HepG2 (cell line): ENCODE results near the gene MAGEE1. TPM values are rescaled to one million over a fixed set of nuclear protein-coding genes. Genes with fewer than 3 reads are reported as not detected.

ENCODE experiments used
- ATAC-seq: fragments of 200-7000 bp; cut with Tn5 transposase; 3 replicates; pipeline ENCODE4 v1.9.1; 2020; ENCODE audit warnings: mild to moderate bottlenecking, moderate library complexity
- BruUV-seq: library from RNA; stranded (reverse); fragments of 400-500 nt; replicated peaks from 2 replicates; lab custom pipeline; 2021; lab: Mats Ljungman, UMichigan
- CTCF ChIA-PET: fragments of 300-600 bp; formaldehyde crosslinking; extraction: SDS; loops from one replicate; lab custom pipeline; 2021; ENCODE audit warnings: low total read pairs, inconsistent platforms, low intra/inter-chr PET ratio; lab: Yijun Ruan, JAX
- POLR2A ChIA-PET: fragments of 350-600 bp; sonication (Branson Sonifier 250); formaldehyde crosslinking; loops from one replicate; lab custom pipeline; 2020; ENCODE audit warnings: antibody characterized with exemption, inconsistent platforms; lab: Yijun Ruan, JAX
- DNase-seq: peaks from one replicate; pipeline ENCODE4 v3.0.0-alpha.2; 2015; ENCODE audit warnings: low spot score
- FAIRE-seq: peaks from 3 replicates; lab custom pipeline; 2011; peaks lifted over from hg19 to GRCh38; lab: Jason Lieb, UNC
- H2AFZ ChIP-seq: one replicate; pipeline ENCODE4 v1.6.1; 2011; ENCODE audit warnings: low read length, inconsistent platforms
- H3K27ac ChIP-seq: fragments of 300-600 bp; 3 replicates; pipeline ENCODE4 v1.8.0; 2011; ENCODE audit warnings: mixed run types, mild to moderate bottlenecking, mixed read lengths, low read length, inconsistent platforms; ENCODE audit not compliant: insufficient read depth; ENCODE audit errors: extremely low read length
- H3K27me3 ChIP-seq, 2 experiments: fragments of 200-600 bp in 1 of 2; 2 replicates in 1 of 2; 3 replicates in 1 of 2; pipeline versions ENCODE4 v1.6.0 to v1.8.0; 2011; ENCODE audit warnings: low read length in 2 of 2, mild to moderate bottlenecking in 2 of 2, moderate library complexity in 2 of 2, inconsistent platforms in 1 of 2; ENCODE audit not compliant: insufficient read depth in 2 of 2, control insufficient read depth in 1 of 2
- H3K36me3 ChIP-seq, 2 experiments: fragments of 200-600 bp in 1 of 2; replicated peaks in 1 of 2; 2 replicates in 1 of 2; 3 replicates in 1 of 2; pipeline versions ENCODE4 v1.5.1 to v1.8.0; 2011; ENCODE audit warnings: low read length in 2 of 2, inconsistent platforms in 1 of 2; ENCODE audit not compliant: insufficient read depth in 2 of 2, control insufficient read depth in 1 of 2
- H3K4me1 ChIP-seq: 2 replicates; pipeline ENCODE4 v1.5.1; 2012; ENCODE audit warnings: low read length, inconsistent platforms; ENCODE audit not compliant: insufficient read depth
- H3K4me2 ChIP-seq: 2 replicates; pipeline ENCODE4 v1.6.0; 2011; ENCODE audit warnings: low read depth, low read length, inconsistent platforms
- H3K4me3 ChIP-seq, 3 experiments: fragments of 200-600 bp in 1 of 3; sonication (generic), shearing (Covaris generic) in 1 of 3; replicated peaks in 1 of 3; 2 replicates each; pipeline ENCODE4 v1.5.1; 2011 to 2016; ENCODE audit warnings: low read length in 3 of 3, inconsistent platforms in 2 of 3, low read depth in 2 of 3, mild to moderate bottlenecking in 2 of 3, control low read depth in 1 of 3, mixed read lengths in 1 of 3; ENCODE audit not compliant: insufficient read depth in 1 of 3
- H3K79me2 ChIP-seq: one replicate; pipeline ENCODE4 v1.6.1; 2011; ENCODE audit warnings: low read length, inconsistent platforms; ENCODE audit not compliant: insufficient read depth
- H3K9ac ChIP-seq: 2 replicates; pipeline ENCODE4 v1.6.0; 2011; ENCODE audit warnings: mild to moderate bottlenecking, low read depth, low read length, inconsistent platforms; ENCODE audit not compliant: insufficient read depth
- H3K9me3 ChIP-seq: 2 replicates; pipeline ENCODE4 v1.5.1; 2012; ENCODE audit warnings: mild to moderate bottlenecking, low read length
- H4K20me1 ChIP-seq: 2 replicates; pipeline ENCODE4 v1.6.0; 2011; ENCODE audit warnings: inconsistent platforms, mild to moderate bottlenecking, low read length, moderate library complexity; ENCODE audit not compliant: insufficient read depth
- CEBPG ChIP-seq: IDR thresholded peaks from 2 replicates; pipeline ENCODE4 v1.6.1; 2016
- FOXA1 ChIP-seq, 2 experiments: fragments of 450-650 bp in 1 of 2; sonication (generic) in 1 of 2; formaldehyde crosslinking in 1 of 2; IDR thresholded peaks; 2 replicates each; pipeline versions ENCODE4 v1.4.0 to v1.6.1; 2016 to 2020; ENCODE audit warnings: missing genetic modification reagents in 1 of 2
- MED1 ChIP-seq: sonication (generic); formaldehyde crosslinking; IDR thresholded peaks from 2 replicates; pipeline ENCODE4 v1.4.0; 2020; ENCODE audit warnings: missing genetic modification reagents
- RCOR2 ChIP-seq: IDR thresholded peaks from 2 replicates; pipeline ENCODE4 v1.6.1; 2016; ENCODE audit warnings: missing biosample characterization, missing genetic modification reagents
- RORA ChIP-seq: sonication (generic); formaldehyde crosslinking; IDR thresholded peaks from 2 replicates; pipeline ENCODE4 v1.5.0; 2020; ENCODE audit warnings: mild to moderate bottlenecking, missing genetic modification reagents, moderate library complexity
- ZBTB37 ChIP-seq: sonication (generic); formaldehyde crosslinking; IDR thresholded peaks from 2 replicates; pipeline ENCODE4 v1.4.0; 2020; ENCODE audit warnings: mild to moderate bottlenecking, missing genetic modification reagents
- ZNF629 ChIP-seq: sonication (generic); formaldehyde crosslinking; conservative IDR thresholded peaks from 2 replicates; pipeline ENCODE4 v1.5.0; 2020; ENCODE audit warnings: missing genetic modification reagents
- WGBS: methylation state at CpG from one replicate; pipeline ENCODE4 v1.1.6; 2017; ENCODE audit warnings: low lambda C conversion rate; 5-methylcytosine and 5-hydroxymethylcytosine counted together
- in situ Hi-C: cut with HindIII; loops from 2 replicates; pipeline ENCODE4 v1.10.0; 2017; ENCODE audit warnings: low pct_unique_long_range_greater_than_20kb; ENCODE audit not compliant: extremely low pct_ligation_motif_present
- intact Hi-C: fragments of 100-400 bp; cut with micrococcal nuclease; formaldehyde crosslinking; loops from one replicate; pipeline ENCODE4 v1.10.0; 2022; ENCODE audit not compliant: unreplicated experiment
- polyA plus RNA-seq, 8 experiments: library from polyadenylated mRNA; depleted of rRNA in 3 of 8; stranded (reverse) in 7 of 8; unstranded in 1 of 8; fragments of >200 nt; fragmentation: Illumina TruSeq in 4 of 8; extraction: Trizol in 4 of 8; gene quantifications; 2 replicates each; pipeline versions ENCODE4 v1.2.1 to v1.2.3, GENCODE V29; 2011 to 2016; ENCODE audit warnings: low read depth in 4 of 8, missing spikeins in 1 of 8, mixed read lengths in 1 of 8; ENCODE audit not compliant: insufficient read depth in 1 of 8
- total RNA-seq, 5 experiments: library from RNA; depleted of rRNA; stranded (reverse); fragments of >200 nt; fragmentation: Illumina TruSeq; extraction: Trizol; gene quantifications; 2 replicates each; pipeline ENCODE4 v1.2.3, GENCODE V29; 2016; ENCODE audit warnings: low read depth in 1 of 5

MAGEE1 gene
- total and polyA plus RNA-seq, 2 of the 13 experiments (the other 11 are each of a cell fraction or from before 2014, with no cell fraction given): 0.17 to 1.2 TPM

- BruUV-seq: no TSS peak
- Histone ChIP-seq H3K27ac (no peak overlapping the region), H3K36me3 (no peaks in the 10 kb centered on the region), H3K27me3 (no peaks in the 10 kb centered on the region), H3K9me3 (no peaks in the 10 kb centered on the region), H2AFZ (no peak overlapping the region), H3K4me2 (no peak overlapping the region), H3K4me3 (no peak overlapping the region), H4K20me1 (no peaks in the 10 kb centered on the region), H3K9ac (no peak overlapping the region), H3K4me1 (no peaks in the 10 kb centered on the region), H3K79me2 (no peaks in the 10 kb centered on the region)
- intact Hi-C loops: no loop called here
- TF ChIP-seq FOXA1 (IDR thresholded peaks at IDR 0.05) (no peak), FOXA1 (CRISPR knock-in tag; IDR thresholded peaks at IDR 0.05) (no peak), ZNF629 (CRISPR knock-in tag) (no peak), CEBPG (CRISPR knock-in tag) (no peak), RCOR2 (no peak), MED1 (CRISPR knock-in tag) (no peak), ZBTB37 (no peak), RORA (CRISPR knock-in tag) (no peak)
- in situ Hi-C loops: no loop called here
- DNase-seq: no peak
- no peak; the same call in 2 of the 3 replicates for ATAC-seq
- ChIA-PET CTCF (no interaction called here), POLR2A (no interaction called here)
- WGBS: 67% methylated on average over 1 of the region's 1 CpG
- no peak for FAIRE-seq
Measured at GRCh38 chrX:76420237-76420636, 7.3 kb upstream of the MAGEE1 start.
